ENCODE measurements around the gene GFPT1. TPM values are rescaled to one million over a fixed set of nuclear protein-coding genes. Genes with fewer than 3 reads are reported as not detected.
"Not testable (repeated sequence)": the region's sequence is repeated elsewhere in the genome, so short reads cannot be mapped to it uniquely, and the experiment has no call there.

GFPT1 gene
- total RNA-seq, 1 donor from 2014 or later: 30.0 TPM

- peaks cover 2% of the 10 kb centered on the region for H3K36me3 Mint-ChIP-seq (ENCODE audit: low read depth)
Observed at GRCh38 chr2:69424419-69424818, 37.4 kb upstream of the GFPT1 start.

DNA sequence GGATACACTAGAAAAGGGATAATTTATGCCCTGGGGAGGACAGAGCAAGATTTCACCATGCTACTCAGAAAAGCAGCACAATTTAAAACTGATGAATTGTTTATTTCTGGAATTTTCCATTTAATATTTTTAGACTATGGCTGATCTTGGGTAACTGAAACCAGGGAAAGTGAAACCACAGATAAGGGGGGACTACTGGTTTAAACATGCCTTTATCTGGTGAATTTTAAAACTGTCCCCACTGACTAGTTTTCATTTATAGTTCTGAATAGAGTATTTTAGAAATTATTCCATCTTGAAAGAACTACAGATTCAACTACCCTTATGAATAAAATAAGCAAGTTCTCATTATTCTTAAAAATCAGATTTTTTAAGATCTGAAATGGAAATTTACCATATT, 35.2 kb upstream of the GFPT1 start:
- no peak for DNase-seq (ENCODE audit: low read depth, low spot score)
- no peak for TF ChIP-seq CTCF (conservative IDR thresholded peaks at IDR 0.05)
- Mint-ChIP-seq H3K4me3 (no peak overlapping the region), H3K36me3 (ENCODE audit: low read depth) (peaks cover 5% of the 10 kb centered on the region), H3K27ac (ENCODE audit: unreplicated experiment) (no peak overlapping the region), H3K4me1 (no peaks in the 10 kb centered on the region), H3K27me3 (ENCODE audit: low read depth) (no peaks in the 10 kb centered on the region), H3K9me3 (no peaks in the 10 kb centered on the region)

More at GRCh38 chr2:69424419-69424818, 37.4 kb upstream of the GFPT1 start:
- DNase-seq (ENCODE audit: low read depth, low spot score): no peak
- H3K27me3 Mint-ChIP-seq (ENCODE audit: low read depth): no peaks in the 10 kb centered on the region
- no peaks in the 10 kb centered on the region for H3K4me1 Mint-ChIP-seq
- no peak overlapping the region for H3K4me3 Mint-ChIP-seq
- no peak for TF ChIP-seq CTCF (conservative IDR thresholded peaks at IDR 0.05)
- no peaks in the 10 kb centered on the region for H3K9me3 Mint-ChIP-seq
- no peak overlapping the region for H3K27ac Mint-ChIP-seq (ENCODE audit: unreplicated experiment)

DNA sequence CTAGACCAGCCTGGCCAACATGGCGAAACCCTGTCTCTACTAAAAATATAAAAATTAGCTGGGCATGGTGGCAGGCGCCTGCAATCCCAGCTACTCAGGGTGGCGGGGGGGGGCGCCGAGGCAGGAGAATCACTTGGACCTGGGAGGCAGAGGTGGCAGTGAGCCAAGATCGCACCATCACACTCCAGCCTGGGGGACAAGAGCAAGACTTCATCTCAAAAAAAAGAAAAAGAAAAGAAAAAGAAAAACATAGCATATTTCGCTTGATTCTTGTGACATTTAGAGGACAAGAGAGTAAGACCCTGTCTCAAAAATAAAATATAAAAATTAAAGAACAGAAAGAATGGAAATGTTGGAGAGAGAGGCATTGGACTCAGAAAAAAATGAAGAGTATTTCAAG, 32.1 kb upstream of the GFPT1 start:
- H3K9me3 Mint-ChIP-seq; H3K4me3 Mint-ChIP-seq; H3K27ac Mint-ChIP-seq (ENCODE audit: unreplicated experiment); DNase-seq (ENCODE audit: low read depth, low spot score); H3K27me3 Mint-ChIP-seq (ENCODE audit: low read depth); H3K4me1 Mint-ChIP-seq; H3K36me3 Mint-ChIP-seq (ENCODE audit: low read depth): not testable (repeated sequence)

- H3K36me3 Mint-ChIP-seq (ENCODE audit: low read depth): peaks cover 5% of the 10 kb centered on the region
- H3K4me3 Mint-ChIP-seq: no peak overlapping the region
- DNase-seq (ENCODE audit: low read depth, low spot score): no peak
- H3K27me3 Mint-ChIP-seq (ENCODE audit: low read depth): no peaks in the 10 kb centered on the region
- no peak for TF ChIP-seq CTCF (conservative IDR thresholded peaks at IDR 0.05)
- no peak overlapping the region for H3K27ac Mint-ChIP-seq (ENCODE audit: unreplicated experiment)
- H3K4me1 Mint-ChIP-seq: no peaks in the 10 kb centered on the region
- H3K9me3 Mint-ChIP-seq: no peaks in the 10 kb centered on the region
Observed at GRCh38 chr2:69416147-69416546, 29.1 kb upstream of the GFPT1 start.

- H3K36me3 Mint-ChIP-seq (ENCODE audit: low read depth): peaks cover 10% of the 10 kb centered on the region
Observed at GRCh38 chr2:69411120-69411519, 24.1 kb upstream of the GFPT1 start.

GRCh38 chr2:69405306-69405705, 18.3 kb upstream of the GFPT1 start:
- H3K4me1 Mint-ChIP-seq: no peaks in the 10 kb centered on the region
- no peak overlapping the region for H3K4me3 Mint-ChIP-seq
- H3K9me3 Mint-ChIP-seq: peaks cover 8% of the 10 kb centered on the region
- no peak for DNase-seq (ENCODE audit: low read depth, low spot score)
- H3K36me3 Mint-ChIP-seq (ENCODE audit: low read depth): peaks cover 35% of the 10 kb centered on the region
- H3K27ac Mint-ChIP-seq (ENCODE audit: unreplicated experiment): no peak overlapping the region
- no peak for TF ChIP-seq CTCF (conservative IDR thresholded peaks at IDR 0.05)
- no peaks in the 10 kb centered on the region for H3K27me3 Mint-ChIP-seq (ENCODE audit: low read depth)

More at GRCh38 chr2:69411120-69411519, 24.1 kb upstream of the GFPT1 start:
- Mint-ChIP-seq H3K27me3 (ENCODE audit: low read depth) (no peaks in the 10 kb centered on the region), H3K4me1 (no peaks in the 10 kb centered on the region), H3K9me3 (no peaks in the 10 kb centered on the region), H3K4me3 (no peak overlapping the region), H3K27ac (ENCODE audit: unreplicated experiment) (no peak overlapping the region)
- DNase-seq (ENCODE audit: low read depth, low spot score): no peak
- TF ChIP-seq CTCF (conservative IDR thresholded peaks at IDR 0.05): no peak

Measured in neural crest cell (in vitro differentiated cells).